ENCODE measurements around the gene FZD8.
"Not testable (repeated sequence)": the region's sequence is repeated elsewhere in the genome, so short reads cannot be mapped to it uniquely, and the experiment has no call there.

The FZD8 gene

GRCh38 chr10:35642035-35642792 lies at the start of gene FZD8:
FZD8 (minus strand) TSS chr10:35642296; CDS start chr10:35641429, 867 bp downstream.
- peak; percentile 91 for DNase-seq (ENCODE audit: low spot score)

GRCh38 chr10:35691522-35692236 lies 49.6 kb upstream of the FZD8 start:
- no peak for DNase-seq (ENCODE audit: low spot score)

GRCh38 chr10:35690534-35690933 lies 48.4 kb upstream of the FZD8 start:
- no peak for DNase-seq (ENCODE audit: low spot score)

GRCh38 chr10:35685858-35686257 lies 43.8 kb upstream of the FZD8 start:
- DNase-seq (ENCODE audit: low spot score): not testable (repeated sequence)

- no peak for DNase-seq (ENCODE audit: low spot score)
These were observed 43.3 kb upstream of the FZD8 start for GRCh38 chr10:35685402-35685801.

- DNase-seq (ENCODE audit: low spot score): no peak
These were observed 42.5 kb upstream of the FZD8 start for GRCh38 chr10:35684586-35684985.

- no peak for DNase-seq (ENCODE audit: low spot score)
These were observed 33.8 kb upstream of the FZD8 start for GRCh38 chr10:35675846-35676245.

- no peak for DNase-seq (ENCODE audit: low spot score)
These were observed 32.7 kb upstream of the FZD8 start for GRCh38 chr10:35674843-35675242.

- no peak for DNase-seq (ENCODE audit: low spot score)
These were observed 27.0 kb upstream of the FZD8 start for GRCh38 chr10:35668865-35669650.

- DNase-seq (ENCODE audit: low spot score): no peak
These were observed 25.9 kb upstream of the FZD8 start for GRCh38 chr10:35667971-35668370.

GRCh38 chr10:35667270-35667889 lies 25.3 kb upstream of the FZD8 start:
- DNase-seq (ENCODE audit: low spot score): no peak

GRCh38 chr10:35661236-35661635 lies 19.1 kb upstream of the FZD8 start:
- no peak for DNase-seq (ENCODE audit: low spot score)

- no peak for DNase-seq (ENCODE audit: low spot score)
These were observed 17.4 kb upstream of the FZD8 start for GRCh38 chr10:35659456-35659855.

- DNase-seq (ENCODE audit: low spot score): no peak
These were observed 15.5 kb upstream of the FZD8 start for GRCh38 chr10:35657621-35658020.

GRCh38 chr10:35652824-35653223 lies 10.7 kb upstream of the FZD8 start:
- DNase-seq (ENCODE audit: low spot score): no peak

- DNase-seq (ENCODE audit: low spot score): no peak
These were observed 8.8 kb upstream of the FZD8 start for GRCh38 chr10:35650894-35651293.

- no peak for DNase-seq (ENCODE audit: low spot score)
These were observed 2.2 kb upstream of the FZD8 start for GRCh38 chr10:35644050-35644950.

- DNase-seq (ENCODE audit: low spot score): peak; percentile 12
These were observed 1.3 kb upstream of the FZD8 start for GRCh38 chr10:35643151-35644049.

GRCh38 chr10:35642793-35643114 lies 658 bp upstream of the FZD8 start:
- DNase-seq (ENCODE audit: low spot score): no peak

GRCh38 chr10:35641676-35642034 lies 441 bp downstream of the FZD8 start:
- DNase-seq (ENCODE audit: low spot score): peak; percentile 37

Measured in germinal center (tissue), 1 donor.